Measurements from ENCODE around the gene MEI4. TPM values are rescaled to one million over a fixed set of nuclear protein-coding genes. Genes with fewer than 3 reads are reported as not detected.

MEI4 gene
- total RNA-seq, 1 experiment from 2014 or later: 0.20 TPM

DNA sequence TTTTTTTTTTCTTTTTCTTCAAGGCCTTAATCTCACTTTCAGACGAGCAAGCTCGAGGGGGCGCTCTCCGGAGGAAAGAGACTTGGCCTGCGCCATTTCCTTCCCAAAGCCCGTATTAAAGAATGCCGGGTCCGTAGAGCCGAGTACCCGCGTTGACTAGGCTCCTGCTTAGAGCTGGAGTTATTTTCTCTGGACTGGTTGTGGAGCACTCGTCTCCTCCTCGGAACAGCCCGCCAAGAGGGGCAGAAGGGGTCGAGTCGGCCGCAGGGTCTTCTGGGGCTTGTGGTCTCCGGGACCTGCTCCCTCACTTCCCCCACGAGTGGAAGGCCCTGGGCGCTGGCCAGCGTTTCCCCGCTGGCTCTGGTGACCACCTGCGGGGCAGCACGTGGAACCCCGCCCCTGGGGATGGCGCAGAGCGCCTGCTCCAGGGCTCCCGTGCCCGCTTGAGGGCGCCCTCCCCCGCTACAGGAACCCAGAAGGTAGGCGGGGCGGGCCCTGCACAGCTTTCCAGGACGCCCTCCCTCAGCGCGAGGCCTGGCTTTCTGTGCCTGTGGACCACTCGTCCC is 2.7 kb upstream of the MEI4 start (continued):
- TF ChIP-seq, protein P1, sequence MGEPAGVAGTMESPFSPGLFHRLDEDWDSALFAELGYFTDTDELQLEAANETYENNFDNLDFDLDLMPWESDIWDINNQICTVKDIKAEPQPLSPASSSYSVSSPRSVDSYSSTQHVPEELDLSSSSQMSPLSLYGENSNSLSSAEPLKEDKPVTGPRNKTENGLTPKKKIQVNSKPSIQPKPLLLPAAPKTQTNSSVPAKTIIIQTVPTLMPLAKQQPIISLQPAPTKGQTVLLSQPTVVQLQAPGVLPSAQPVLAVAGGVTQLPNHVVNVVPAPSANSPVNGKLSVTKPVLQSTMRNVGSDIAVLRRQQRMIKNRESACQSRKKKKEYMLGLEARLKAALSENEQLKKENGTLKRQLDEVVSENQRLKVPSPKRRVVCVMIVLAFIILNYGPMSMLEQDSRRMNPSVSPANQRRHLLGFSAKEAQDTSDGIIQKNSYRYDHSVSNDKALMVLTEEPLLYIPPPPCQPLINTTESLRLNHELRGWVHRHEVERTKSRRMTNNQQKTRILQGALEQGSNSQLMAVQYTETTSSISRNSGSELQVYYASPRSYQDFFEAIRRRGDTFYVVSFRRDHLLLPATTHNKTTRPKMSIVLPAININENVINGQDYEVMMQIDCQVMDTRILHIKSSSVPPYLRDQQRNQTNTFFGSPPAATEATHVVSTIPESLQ (CRISPR knock-in tag; IDR thresholded peaks at IDR 0.05): no peak
- TF ChIP-seq, protein P2, sequence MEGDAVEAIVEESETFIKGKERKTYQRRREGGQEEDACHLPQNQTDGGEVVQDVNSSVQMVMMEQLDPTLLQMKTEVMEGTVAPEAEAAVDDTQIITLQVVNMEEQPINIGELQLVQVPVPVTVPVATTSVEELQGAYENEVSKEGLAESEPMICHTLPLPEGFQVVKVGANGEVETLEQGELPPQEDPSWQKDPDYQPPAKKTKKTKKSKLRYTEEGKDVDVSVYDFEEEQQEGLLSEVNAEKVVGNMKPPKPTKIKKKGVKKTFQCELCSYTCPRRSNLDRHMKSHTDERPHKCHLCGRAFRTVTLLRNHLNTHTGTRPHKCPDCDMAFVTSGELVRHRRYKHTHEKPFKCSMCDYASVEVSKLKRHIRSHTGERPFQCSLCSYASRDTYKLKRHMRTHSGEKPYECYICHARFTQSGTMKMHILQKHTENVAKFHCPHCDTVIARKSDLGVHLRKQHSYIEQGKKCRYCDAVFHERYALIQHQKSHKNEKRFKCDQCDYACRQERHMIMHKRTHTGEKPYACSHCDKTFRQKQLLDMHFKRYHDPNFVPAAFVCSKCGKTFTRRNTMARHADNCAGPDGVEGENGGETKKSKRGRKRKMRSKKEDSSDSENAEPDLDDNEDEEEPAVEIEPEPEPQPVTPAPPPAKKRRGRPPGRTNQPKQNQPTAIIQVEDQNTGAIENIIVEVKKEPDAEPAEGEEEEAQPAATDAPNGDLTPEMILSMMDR (IDR thresholded peaks at IDR 0.05): peak; percentile 30; the same call in 1 of the 2 replicates
- TF ChIP-seq, protein P3, sequence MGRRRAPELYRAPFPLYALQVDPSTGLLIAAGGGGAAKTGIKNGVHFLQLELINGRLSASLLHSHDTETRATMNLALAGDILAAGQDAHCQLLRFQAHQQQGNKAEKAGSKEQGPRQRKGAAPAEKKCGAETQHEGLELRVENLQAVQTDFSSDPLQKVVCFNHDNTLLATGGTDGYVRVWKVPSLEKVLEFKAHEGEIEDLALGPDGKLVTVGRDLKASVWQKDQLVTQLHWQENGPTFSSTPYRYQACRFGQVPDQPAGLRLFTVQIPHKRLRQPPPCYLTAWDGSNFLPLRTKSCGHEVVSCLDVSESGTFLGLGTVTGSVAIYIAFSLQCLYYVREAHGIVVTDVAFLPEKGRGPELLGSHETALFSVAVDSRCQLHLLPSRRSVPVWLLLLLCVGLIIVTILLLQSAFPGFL (CRISPR knock-in tag; IDR thresholded peaks at IDR 0.05; ENCODE audit: borderline replicate concordance): no peak
- TF ChIP-seq, protein P4, sequence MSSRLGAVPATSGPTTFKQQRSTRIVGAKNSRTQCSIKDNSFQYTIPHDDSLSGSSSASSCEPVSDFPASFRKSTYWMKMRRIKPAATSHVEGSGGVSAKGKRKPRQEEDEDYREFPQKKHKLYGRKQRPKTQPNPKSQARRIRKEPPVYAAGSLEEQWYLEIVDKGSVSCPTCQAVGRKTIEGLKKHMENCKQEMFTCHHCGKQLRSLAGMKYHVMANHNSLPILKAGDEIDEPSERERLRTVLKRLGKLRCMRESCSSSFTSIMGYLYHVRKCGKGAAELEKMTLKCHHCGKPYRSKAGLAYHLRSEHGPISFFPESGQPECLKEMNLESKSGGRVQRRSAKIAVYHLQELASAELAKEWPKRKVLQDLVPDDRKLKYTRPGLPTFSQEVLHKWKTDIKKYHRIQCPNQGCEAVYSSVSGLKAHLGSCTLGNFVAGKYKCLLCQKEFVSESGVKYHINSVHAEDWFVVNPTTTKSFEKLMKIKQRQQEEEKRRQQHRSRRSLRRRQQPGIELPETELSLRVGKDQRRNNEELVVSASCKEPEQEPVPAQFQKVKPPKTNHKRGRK (CRISPR knock-in tag; IDR thresholded peaks at IDR 0.05; ENCODE audit: borderline replicate concordance): no peak
- TF ChIP-seq OVOL2 (CRISPR knock-in tag; IDR thresholded peaks at IDR 0.05; ENCODE audit: borderline replicate concordance) (no peak), NFATC4 (CRISPR knock-in tag; IDR thresholded peaks at IDR 0.05) (no peak), ZNF423 (CRISPR knock-in tag; IDR thresholded peaks at IDR 0.05) (peak; percentile 78), ETV6 (CRISPR knock-in tag; IDR thresholded peaks at IDR 0.05) (peak; percentile 82; the same call in 1 of the 2 replicates), CREB1 (CRISPR knock-in tag; IDR thresholded peaks at IDR 0.05) (0 out of 2 replicates have a peak, but pooled peaks have one; percentile 21), MXD4 (CRISPR knock-in tag; IDR thresholded peaks at IDR 0.05; ENCODE audit: borderline replicate concordance) (no peak), GRHL2 (CRISPR knock-in tag; IDR thresholded peaks at IDR 0.05; ENCODE audit: insufficient replicate concordance, severe bottlenecking) (no peak), KAT7 (CRISPR knock-in tag; IDR thresholded peaks at IDR 0.05; ENCODE audit: borderline replicate concordance) (peak; percentile 77; the same call in 1 of the 2 replicates), ZNF317 (CRISPR knock-in tag; IDR thresholded peaks at IDR 0.05; ENCODE audit: borderline replicate concordance, low read depth) (no peak), ZBTB21 (CRISPR knock-in tag; IDR thresholded peaks at IDR 0.05; ENCODE audit: borderline replicate concordance) (no peak), CREM (CRISPR knock-in tag; IDR thresholded peaks at IDR 0.05) (0 out of 2 replicates have a peak, but pooled peaks have one; percentile 45), ZNF219 (CRISPR knock-in tag; IDR thresholded peaks at IDR 0.05; ENCODE audit: borderline replicate concordance) (no peak), ZNF396 (CRISPR knock-in tag; IDR thresholded peaks at IDR 0.05; ENCODE audit: borderline replicate concordance) (no peak), IRF2 (CRISPR knock-in tag; IDR thresholded peaks at IDR 0.05; ENCODE audit: borderline replicate concordance, low read depth) (no peak), PRRX2 (CRISPR knock-in tag; IDR thresholded peaks at IDR 0.05) (0 out of 2 replicates have a peak, but pooled peaks have one; percentile 63)
- TF ChIP-seq, protein P5, sequence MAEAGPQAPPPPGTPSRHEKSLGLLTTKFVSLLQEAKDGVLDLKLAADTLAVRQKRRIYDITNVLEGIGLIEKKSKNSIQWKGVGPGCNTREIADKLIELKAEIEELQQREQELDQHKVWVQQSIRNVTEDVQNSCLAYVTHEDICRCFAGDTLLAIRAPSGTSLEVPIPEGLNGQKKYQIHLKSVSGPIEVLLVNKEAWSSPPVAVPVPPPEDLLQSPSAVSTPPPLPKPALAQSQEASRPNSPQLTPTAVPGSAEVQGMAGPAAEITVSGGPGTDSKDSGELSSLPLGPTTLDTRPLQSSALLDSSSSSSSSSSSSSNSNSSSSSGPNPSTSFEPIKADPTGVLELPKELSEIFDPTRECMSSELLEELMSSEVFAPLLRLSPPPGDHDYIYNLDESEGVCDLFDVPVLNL (CRISPR knock-in tag; IDR thresholded peaks at IDR 0.05; ENCODE audit: borderline replicate concordance, low read depth): no peak
- TF ChIP-seq, protein P6, sequence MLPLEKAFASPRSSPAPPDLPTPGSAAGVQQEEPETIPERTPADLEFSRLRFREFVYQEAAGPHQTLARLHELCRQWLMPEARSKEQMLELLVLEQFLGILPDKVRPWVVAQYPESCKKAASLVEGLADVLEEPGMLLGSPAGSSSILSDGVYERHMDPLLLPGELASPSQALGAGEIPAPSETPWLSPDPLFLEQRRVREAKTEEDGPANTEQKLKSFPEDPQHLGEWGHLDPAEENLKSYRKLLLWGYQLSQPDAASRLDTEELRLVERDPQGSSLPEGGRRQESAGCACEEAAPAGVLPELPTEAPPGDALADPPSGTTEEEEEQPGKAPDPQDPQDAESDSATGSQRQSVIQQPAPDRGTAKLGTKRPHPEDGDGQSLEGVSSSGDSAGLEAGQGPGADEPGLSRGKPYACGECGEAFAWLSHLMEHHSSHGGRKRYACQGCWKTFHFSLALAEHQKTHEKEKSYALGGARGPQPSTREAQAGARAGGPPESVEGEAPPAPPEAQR (CRISPR knock-in tag; IDR thresholded peaks at IDR 0.05): no peak
- TF ChIP-seq, protein P7, sequence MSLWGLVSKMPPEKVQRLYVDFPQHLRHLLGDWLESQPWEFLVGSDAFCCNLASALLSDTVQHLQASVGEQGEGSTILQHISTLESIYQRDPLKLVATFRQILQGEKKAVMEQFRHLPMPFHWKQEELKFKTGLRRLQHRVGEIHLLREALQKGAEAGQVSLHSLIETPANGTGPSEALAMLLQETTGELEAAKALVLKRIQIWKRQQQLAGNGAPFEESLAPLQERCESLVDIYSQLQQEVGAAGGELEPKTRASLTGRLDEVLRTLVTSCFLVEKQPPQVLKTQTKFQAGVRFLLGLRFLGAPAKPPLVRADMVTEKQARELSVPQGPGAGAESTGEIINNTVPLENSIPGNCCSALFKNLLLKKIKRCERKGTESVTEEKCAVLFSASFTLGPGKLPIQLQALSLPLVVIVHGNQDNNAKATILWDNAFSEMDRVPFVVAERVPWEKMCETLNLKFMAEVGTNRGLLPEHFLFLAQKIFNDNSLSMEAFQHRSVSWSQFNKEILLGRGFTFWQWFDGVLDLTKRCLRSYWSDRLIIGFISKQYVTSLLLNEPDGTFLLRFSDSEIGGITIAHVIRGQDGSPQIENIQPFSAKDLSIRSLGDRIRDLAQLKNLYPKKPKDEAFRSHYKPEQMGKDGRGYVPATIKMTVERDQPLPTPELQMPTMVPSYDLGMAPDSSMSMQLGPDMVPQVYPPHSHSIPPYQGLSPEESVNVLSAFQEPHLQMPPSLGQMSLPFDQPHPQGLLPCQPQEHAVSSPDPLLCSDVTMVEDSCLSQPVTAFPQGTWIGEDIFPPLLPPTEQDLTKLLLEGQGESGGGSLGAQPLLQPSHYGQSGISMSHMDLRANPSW (CRISPR knock-in tag; conservative IDR thresholded peaks at IDR 0.05; ENCODE audit: low read depth): no peak
- TF ChIP-seq, protein P8, sequence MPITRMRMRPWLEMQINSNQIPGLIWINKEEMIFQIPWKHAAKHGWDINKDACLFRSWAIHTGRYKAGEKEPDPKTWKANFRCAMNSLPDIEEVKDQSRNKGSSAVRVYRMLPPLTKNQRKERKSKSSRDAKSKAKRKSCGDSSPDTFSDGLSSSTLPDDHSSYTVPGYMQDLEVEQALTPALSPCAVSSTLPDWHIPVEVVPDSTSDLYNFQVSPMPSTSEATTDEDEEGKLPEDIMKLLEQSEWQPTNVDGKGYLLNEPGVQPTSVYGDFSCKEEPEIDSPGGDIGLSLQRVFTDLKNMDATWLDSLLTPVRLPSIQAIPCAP (CRISPR knock-in tag; IDR thresholded peaks at IDR 0.05): no peak
- TF ChIP-seq, protein P9, sequence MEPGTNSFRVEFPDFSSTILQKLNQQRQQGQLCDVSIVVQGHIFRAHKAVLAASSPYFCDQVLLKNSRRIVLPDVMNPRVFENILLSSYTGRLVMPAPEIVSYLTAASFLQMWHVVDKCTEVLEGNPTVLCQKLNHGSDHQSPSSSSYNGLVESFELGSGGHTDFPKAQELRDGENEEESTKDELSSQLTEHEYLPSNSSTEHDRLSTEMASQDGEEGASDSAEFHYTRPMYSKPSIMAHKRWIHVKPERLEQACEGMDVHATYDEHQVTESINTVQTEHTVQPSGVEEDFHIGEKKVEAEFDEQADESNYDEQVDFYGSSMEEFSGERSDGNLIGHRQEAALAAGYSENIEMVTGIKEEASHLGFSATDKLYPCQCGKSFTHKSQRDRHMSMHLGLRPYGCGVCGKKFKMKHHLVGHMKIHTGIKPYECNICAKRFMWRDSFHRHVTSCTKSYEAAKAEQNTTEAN (CRISPR knock-in tag; IDR thresholded peaks at IDR 0.05): 0 out of 2 replicates have a peak, but pooled peaks have one; percentile 16

Measured in WTC11 (cell line).